ENCODE results near the gene SPNS2. TPM values are rescaled to one million over a fixed set of nuclear protein-coding genes. Genes with fewer than 3 reads are reported as not detected.

SPNS2 gene
- total RNA-seq, 4 donors from 2014 or later: 12.4 to 81.0 (median 31.9) TPM

DNA sequence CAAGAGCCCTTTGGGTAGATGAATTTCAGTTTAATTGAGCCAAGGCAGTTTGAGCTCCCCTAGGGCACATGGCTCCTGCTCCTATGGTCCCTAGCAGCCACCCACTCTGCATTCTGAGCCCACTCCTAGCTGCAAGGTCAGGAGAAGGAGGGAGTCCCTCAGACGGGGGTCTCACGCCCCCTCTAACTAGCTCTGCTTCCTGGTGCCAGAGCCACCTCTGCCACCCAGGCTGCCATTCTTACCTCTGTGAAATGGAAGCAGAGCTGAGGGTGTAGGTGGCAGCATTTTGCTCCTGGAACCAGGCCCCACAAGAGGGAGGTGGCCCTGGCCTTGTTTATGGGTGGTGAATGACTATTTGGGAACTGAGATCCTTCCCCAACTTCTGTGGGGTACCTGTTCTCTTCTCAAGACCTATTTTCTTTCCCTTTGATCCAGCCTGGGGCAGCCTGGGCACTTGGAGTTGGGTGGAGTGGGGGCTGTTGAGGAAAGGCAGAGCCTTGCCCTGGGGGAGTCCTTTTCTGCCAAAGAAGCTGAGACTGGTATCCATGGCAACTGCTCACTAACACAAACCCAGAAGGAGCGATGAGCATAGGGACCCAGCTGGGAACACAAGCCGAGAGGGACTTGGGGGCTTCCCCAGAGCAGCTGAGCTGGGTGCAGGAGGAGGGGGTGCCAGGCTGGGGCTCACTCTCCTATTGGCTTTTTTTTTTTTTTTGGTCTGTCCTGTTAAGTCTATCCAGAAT lies 4.8 kb downstream of the SPNS2 start:
- no peaks in the 10 kb centered on the region for H3K27me3 ChIP-seq

DNA sequence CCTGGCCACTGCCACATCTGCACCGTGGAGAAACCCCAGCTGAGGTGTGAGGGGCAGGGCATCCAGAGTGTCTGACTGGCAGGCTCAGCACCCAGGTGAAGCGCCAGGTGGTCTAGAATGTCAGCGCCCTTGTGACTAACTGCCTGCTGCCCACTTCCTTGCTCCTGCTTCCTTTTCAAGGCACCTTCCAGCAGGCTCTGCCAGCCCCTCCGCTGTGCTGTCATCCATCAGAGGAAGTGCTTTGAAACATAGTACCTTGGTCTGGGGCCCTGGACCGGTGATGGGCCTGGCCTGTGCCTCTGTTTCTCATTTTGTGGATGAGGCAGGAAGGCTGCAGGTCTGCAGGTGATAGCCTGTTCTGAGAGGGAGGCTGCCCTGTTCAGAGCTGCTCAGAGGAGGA lies 5.5 kb downstream of the SPNS2 start:
- TF ChIP-seq POLR2A (IDR thresholded peaks at IDR 0.05): no peak
- TF ChIP-seq, protein P1, sequence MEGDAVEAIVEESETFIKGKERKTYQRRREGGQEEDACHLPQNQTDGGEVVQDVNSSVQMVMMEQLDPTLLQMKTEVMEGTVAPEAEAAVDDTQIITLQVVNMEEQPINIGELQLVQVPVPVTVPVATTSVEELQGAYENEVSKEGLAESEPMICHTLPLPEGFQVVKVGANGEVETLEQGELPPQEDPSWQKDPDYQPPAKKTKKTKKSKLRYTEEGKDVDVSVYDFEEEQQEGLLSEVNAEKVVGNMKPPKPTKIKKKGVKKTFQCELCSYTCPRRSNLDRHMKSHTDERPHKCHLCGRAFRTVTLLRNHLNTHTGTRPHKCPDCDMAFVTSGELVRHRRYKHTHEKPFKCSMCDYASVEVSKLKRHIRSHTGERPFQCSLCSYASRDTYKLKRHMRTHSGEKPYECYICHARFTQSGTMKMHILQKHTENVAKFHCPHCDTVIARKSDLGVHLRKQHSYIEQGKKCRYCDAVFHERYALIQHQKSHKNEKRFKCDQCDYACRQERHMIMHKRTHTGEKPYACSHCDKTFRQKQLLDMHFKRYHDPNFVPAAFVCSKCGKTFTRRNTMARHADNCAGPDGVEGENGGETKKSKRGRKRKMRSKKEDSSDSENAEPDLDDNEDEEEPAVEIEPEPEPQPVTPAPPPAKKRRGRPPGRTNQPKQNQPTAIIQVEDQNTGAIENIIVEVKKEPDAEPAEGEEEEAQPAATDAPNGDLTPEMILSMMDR (IDR thresholded peaks at IDR 0.05): no peak
- H3K4me1 ChIP-seq: peaks cover 0 to 31% (median 10%) of the 10 kb centered on the region in 4 donors
- H3K9me3 ChIP-seq: no peaks in the 10 kb centered on the region
- no peak overlapping the region for H3K27ac ChIP-seq
- no peak for DNase-seq
- H3K27me3 ChIP-seq: no peaks in the 10 kb centered on the region
- H3K4me3 ChIP-seq: no peak overlapping the region
- no peaks in the 10 kb centered on the region for H3K36me3 ChIP-seq

More for the DNA sequence above, 4.8 kb downstream of the SPNS2 start:
- Histone ChIP-seq H3K27ac (no peak overlapping the region), H3K36me3 (no peaks in the 10 kb centered on the region), H3K4me3 (no peak overlapping the region), H3K9me3 (no peaks in the 10 kb centered on the region), H3K4me1 (peaks cover 0 to 28% (median 13%) of the 10 kb centered on the region in 4 donors)
- TF ChIP-seq, protein P1 (IDR thresholded peaks at IDR 0.05): no peak
- no peak for TF ChIP-seq POLR2A (IDR thresholded peaks at IDR 0.05)
- no peak for DNase-seq

DNA sequence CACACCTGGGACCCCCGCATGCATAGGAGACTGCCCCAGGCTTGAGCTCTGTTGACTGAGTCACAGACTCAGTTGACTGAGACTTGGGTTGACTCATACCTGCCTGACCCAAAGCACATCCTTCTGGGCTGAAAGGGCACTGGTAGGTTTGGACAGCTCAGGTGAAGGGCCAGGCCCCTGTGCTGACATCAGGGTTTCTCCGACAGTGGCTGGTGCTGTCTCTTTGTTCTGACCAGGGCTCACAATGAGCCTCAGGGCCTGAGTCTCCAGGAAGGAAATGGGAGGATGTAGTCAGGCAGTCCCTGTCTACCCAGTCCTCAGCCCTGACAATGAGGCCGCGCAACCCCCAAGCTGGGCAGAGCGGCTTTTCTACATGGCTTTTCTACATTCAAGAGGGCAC lies 6.5 kb downstream of the SPNS2 start:
- no peaks in the 10 kb centered on the region for H3K27me3 ChIP-seq
- TF ChIP-seq POLR2A (IDR thresholded peaks at IDR 0.05): no peak
- TF ChIP-seq, protein P1 (IDR thresholded peaks at IDR 0.05): no peak
- no peak for DNase-seq
- H3K9me3 ChIP-seq: no peaks in the 10 kb centered on the region
- no peaks in the 10 kb centered on the region for H3K36me3 ChIP-seq
- no peak overlapping the region for H3K4me3 ChIP-seq
- peaks cover 0 to 21% (median 3%) of the 10 kb centered on the region in 4 donors for H3K4me1 ChIP-seq
- no peak overlapping the region for H3K27ac ChIP-seq

DNA sequence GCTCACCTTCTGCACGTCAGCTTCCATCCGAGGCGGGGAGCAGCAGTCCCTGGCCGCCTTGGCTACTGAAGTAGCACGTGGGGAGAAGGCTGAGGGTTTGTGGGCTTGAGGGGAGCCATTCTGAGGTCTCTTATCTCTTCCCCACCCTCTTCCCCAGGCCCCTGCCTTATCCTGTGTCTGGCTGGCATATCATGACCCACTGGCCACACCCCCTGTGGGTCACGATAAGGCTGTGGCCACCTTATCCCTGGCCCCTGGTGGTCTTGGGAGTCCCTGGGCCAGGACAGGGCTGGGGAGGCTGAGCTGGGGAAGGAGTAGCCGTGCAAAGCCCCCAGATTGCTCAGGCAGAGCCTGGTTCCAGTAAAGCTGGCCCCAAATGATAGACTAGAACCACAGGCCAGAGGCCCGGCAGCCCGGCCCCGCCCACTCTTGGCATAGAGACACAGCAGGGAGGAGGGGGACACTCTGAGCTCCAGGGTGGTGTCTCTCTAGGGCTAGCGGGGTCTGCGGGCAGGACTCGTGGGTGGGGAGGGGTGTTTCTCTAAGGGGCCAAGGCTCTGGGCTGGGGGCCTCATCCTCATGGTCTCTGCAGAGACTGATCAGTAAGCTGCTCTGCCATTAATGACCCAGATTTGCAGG lies 7.6 kb downstream of the SPNS2 start:
- Histone ChIP-seq H3K4me1 (peaks cover 0 to 12% (median 0%) of the 10 kb centered on the region in 4 donors), H3K9me3 (no peaks in the 10 kb centered on the region), H3K27me3 (no peaks in the 10 kb centered on the region), H3K4me3 (no peak overlapping the region), H3K36me3 (no peaks in the 10 kb centered on the region), H3K27ac (no peak overlapping the region)
- TF ChIP-seq, protein P1 (IDR thresholded peaks at IDR 0.05): no peak
- no peak for TF ChIP-seq POLR2A (IDR thresholded peaks at IDR 0.05)
- DNase-seq: no peak

DNA sequence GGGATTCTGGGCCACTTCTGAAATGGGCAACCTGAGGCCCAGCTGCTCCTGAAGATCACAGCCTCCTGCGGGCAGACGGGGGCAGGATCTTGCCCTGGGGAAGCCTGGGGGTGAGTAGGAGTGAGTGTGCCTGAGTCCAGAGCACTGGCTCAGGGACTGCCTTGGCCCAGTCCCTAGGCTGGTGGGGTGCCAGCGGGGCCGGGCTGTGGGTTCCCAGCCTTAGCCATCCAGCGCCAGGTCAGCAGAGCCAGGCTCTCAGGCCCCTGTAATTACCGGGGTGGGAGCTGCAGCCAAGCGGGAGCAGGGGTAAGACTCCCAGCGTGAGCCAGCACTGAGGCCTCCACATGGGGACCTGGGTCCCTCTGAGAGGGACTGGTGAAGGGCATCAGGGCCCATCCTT lies 8.2 kb downstream of the SPNS2 start:
- Histone ChIP-seq H3K27ac (no peak overlapping the region), H3K9me3 (no peaks in the 10 kb centered on the region), H3K4me3 (no peak overlapping the region), H3K4me1 (peaks cover 0 to 12% (median 0%) of the 10 kb centered on the region in 4 donors), H3K36me3 (no peaks in the 10 kb centered on the region), H3K27me3 (no peaks in the 10 kb centered on the region)
- no peak for DNase-seq
- no peak for TF ChIP-seq POLR2A (IDR thresholded peaks at IDR 0.05)

Data from Peyer's patch (tissue), 4 donors.